CD8-positive, alpha-beta memory T cell (primary cell): Measurements from ENCODE around the gene SLC24A4. TPM values are rescaled to one million over a fixed set of nuclear protein-coding genes. Genes with fewer than 3 reads are reported as not detected.

Experiments used
- CTCF ChIA-PET: fragments of 350-600 bp; sonication (Branson Sonifier 250); formaldehyde crosslinking; loops from one replicate; lab custom pipeline; 2021; ENCODE audit warnings: antibody characterized with exemption; lab: Charles Lee
- POLR2A ChIA-PET: fragments of 350-600 bp; sonication (Branson Sonifier 250); formaldehyde crosslinking; loops from one replicate; lab custom pipeline; 2021; ENCODE audit warnings: antibody characterized with exemption; lab: Charles Lee
- DNase-seq, 5 donors: peaks; one replicate each; pipeline versions ENCODE4 v3.0.0 to v3.0.0-alpha.2; 2020 to 2022; ENCODE audit warnings: mixed read lengths in 1 of 5
- H3K27ac ChIP-seq: one replicate; pipeline ENCODE4 v1.7.0; 2013; ENCODE audit warnings: low read depth, mild to moderate bottlenecking, low read length, moderate library complexity
- H3K27me3 ChIP-seq: 2 replicates; pipeline ENCODE4 v1.7.0; 2013; ENCODE audit warnings: low read length, mild to moderate bottlenecking; ENCODE audit not compliant: insufficient read depth, poor library complexity, severe bottlenecking
- H3K36me3 ChIP-seq: 2 replicates; pipeline ENCODE4 v1.7.0; 2013; ENCODE audit warnings: mild to moderate bottlenecking, low read length, moderate library complexity; ENCODE audit not compliant: insufficient read depth
- H3K4me1 ChIP-seq: 2 replicates; pipeline ENCODE4 v1.7.0; 2013; ENCODE audit warnings: mild to moderate bottlenecking, low read length, moderate library complexity; ENCODE audit not compliant: insufficient read depth
- H3K4me3 ChIP-seq: 2 replicates; pipeline ENCODE4 v1.7.0; 2013; ENCODE audit warnings: mild to moderate bottlenecking, low read length
- H3K9me3 ChIP-seq: 2 replicates; pipeline ENCODE4 v1.7.0; 2013; ENCODE audit warnings: mild to moderate bottlenecking, low read length
- H3K27ac Mint-ChIP-seq, 8 donors: one replicate each; pipeline ENCODE4 v1.8.0; 2020 to 2021; ENCODE audit warnings: mixed read lengths in 8 of 8, mild to moderate bottlenecking in 6 of 8, inconsistent platforms in 3 of 8, moderate library complexity in 3 of 8
- H3K27me3 Mint-ChIP-seq, 2 donors: one replicate each; pipeline ENCODE4 v1.8.0; 2020 to 2021; ENCODE audit warnings: mixed read lengths in 2 of 2, mild to moderate bottlenecking in 1 of 2, moderate library complexity in 1 of 2
- H3K36me3 Mint-ChIP-seq, 3 donors: one replicate each; pipeline ENCODE4 v1.8.0; 2020 to 2021; ENCODE audit warnings: mixed read lengths in 3 of 3, inconsistent platforms in 1 of 3, mild to moderate bottlenecking in 1 of 3
- H3K4me1 Mint-ChIP-seq, 3 donors: one replicate each; pipeline ENCODE4 v1.8.0; 2020 to 2021; ENCODE audit warnings: mixed read lengths in 3 of 3, inconsistent platforms in 1 of 3, mild to moderate bottlenecking in 1 of 3
- H3K4me3 Mint-ChIP-seq, 7 donors: one replicate each; pipeline ENCODE4 v1.8.0; 2020 to 2021; ENCODE audit warnings: mixed read lengths in 7 of 7, mild to moderate bottlenecking in 6 of 7, moderate library complexity in 4 of 7, inconsistent platforms in 2 of 7
- H3K9me3 Mint-ChIP-seq, 5 donors: one replicate each; pipeline ENCODE4 v1.8.0; 2020 to 2022; ENCODE audit warnings: mixed read lengths in 5 of 5, mild to moderate bottlenecking in 3 of 5, moderate library complexity in 2 of 5, inconsistent platforms in 1 of 5
- polyA plus RNA-seq: library from polyadenylated mRNA; unstranded; fragments of 300-500 nt; fragmentation: Illumina TruSeq; gene quantifications from one replicate; pipeline ENCODE4 v1.2.3, GENCODE V29; 2021
- total RNA-seq, 2 experiments: library from RNA; stranded (reverse); gene quantifications; one replicate each; pipeline ENCODE4 v1.2.3, GENCODE V29; 2021

SLC24A4 gene
- total and polyA plus RNA-seq, 3 experiments from 2014 or later, result 0.04 TPM; not detected in 2

DNA sequence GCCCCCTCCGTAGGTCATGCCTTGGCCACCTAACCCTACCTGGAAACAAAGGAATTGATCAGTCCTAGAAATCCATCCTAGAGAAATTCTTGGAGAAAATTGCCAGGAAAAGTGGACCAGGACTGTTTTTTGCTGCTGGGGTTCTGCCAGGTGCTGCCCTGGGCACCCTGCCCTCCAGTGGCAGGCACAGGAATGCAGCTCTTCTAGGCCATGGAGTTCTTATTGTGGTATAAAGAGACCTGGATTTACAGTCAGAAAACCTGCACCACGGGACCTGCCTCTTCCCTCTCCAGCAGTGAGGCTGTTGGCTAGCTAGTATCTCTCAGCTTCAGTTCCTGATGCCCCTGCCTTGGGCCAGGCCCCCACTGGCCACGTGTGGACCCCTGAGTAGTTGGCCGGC is 59.7 kb downstream of the SLC24A4 start:
- Mint-ChIP-seq H3K4me1 (no peaks in the 10 kb centered on the region), H3K27me3 (no peaks in the 10 kb centered on the region), H3K27ac (no peak overlapping the region), H3K9me3 (no peaks in the 10 kb centered on the region), H3K4me3 (no peak overlapping the region), H3K36me3 (no peaks in the 10 kb centered on the region)
- H3K9me3 ChIP-seq, result no peaks in the 10 kb centered on the region
- no peaks in the 10 kb centered on the region for H3K4me1 ChIP-seq
- CTCF ChIA-PET, result no interaction called here
- DNase-seq, result no peak
- H3K36me3 ChIP-seq, result no peaks in the 10 kb centered on the region
- no peak overlapping the region for H3K27ac ChIP-seq
- POLR2A ChIA-PET, result no interaction called here
- no peaks in the 10 kb centered on the region for H3K27me3 ChIP-seq
- no peak overlapping the region for H3K4me3 ChIP-seq

GRCh38 chr14:92383805-92384204 is 60.8 kb downstream of the SLC24A4 start:
- Mint-ChIP-seq H3K9me3 (no peaks in the 10 kb centered on the region), H3K4me3 (no peak overlapping the region), H3K4me1 (no peaks in the 10 kb centered on the region), H3K27ac (no peak overlapping the region), H3K36me3 (no peaks in the 10 kb centered on the region), H3K27me3 (peaks cover 0 to 2% of the 10 kb centered on the region in 2 donors)
- CTCF ChIA-PET, result interaction anchor here (0.8 to 1.1 kb wide), 2 partner anchors 9 to 297 kb away, joined by 3 read pairs; no protein-coding TSS in a partner anchor
- no peaks in the 10 kb centered on the region for H3K4me1 ChIP-seq
- POLR2A ChIA-PET, result no interaction called here
- no peak for DNase-seq
- H3K4me3 ChIP-seq, result no peak overlapping the region
- no peaks in the 10 kb centered on the region for H3K36me3 ChIP-seq
- H3K27ac ChIP-seq, result no peak overlapping the region
- no peaks in the 10 kb centered on the region for H3K27me3 ChIP-seq
- H3K9me3 ChIP-seq, result no peaks in the 10 kb centered on the region

DNA sequence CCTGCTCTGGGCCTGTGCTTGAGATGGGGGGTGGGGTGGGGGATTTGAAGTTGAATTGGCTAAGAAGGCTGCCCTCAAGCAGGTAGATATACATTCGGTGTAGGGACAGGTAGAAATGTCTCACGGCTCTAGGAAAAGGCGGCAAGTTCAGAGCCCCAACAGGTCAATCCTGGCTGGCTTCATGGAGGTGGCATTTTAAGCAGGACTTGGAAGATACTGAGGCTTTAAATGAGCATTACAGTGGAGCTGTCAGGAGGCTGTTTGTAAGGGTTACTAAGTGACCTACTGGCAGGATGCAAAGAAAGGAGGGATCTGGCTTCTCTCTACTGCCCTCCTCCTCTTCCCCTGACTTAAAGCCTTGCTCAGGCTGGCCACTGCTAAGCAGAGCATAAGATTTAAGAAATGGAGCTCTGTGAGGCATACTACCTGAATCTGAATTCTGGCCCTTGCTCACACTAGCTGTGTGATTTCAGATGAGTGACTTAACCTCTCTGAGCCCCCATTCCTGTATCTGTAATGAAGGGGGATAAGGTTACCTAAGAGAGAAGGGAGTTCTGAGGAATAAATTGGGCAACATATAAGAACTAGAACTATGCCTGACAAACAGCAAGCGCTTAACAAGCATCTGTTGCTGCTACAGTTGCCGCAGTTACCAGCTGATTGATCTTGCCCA is 61.6 kb downstream of the SLC24A4 start:
- H3K4me1 Mint-ChIP-seq, result peaks cover 0 to 2% (median 0%) of the 10 kb centered on the region in 3 donors
- no peaks in the 10 kb centered on the region for H3K36me3 Mint-ChIP-seq
- H3K27ac Mint-ChIP-seq, result no peak overlapping the region
- Histone ChIP-seq H3K27ac (no peak overlapping the region), H3K4me1 (no peaks in the 10 kb centered on the region), H3K4me3 (no peak overlapping the region), H3K27me3 (no peaks in the 10 kb centered on the region), H3K9me3 (no peaks in the 10 kb centered on the region), H3K36me3 (no peaks in the 10 kb centered on the region)
- no peak overlapping the region for H3K4me3 Mint-ChIP-seq
- CTCF ChIA-PET, result no interaction called here
- POLR2A ChIA-PET, result no interaction called here
- DNase-seq, result no peak
- peaks cover 0 to 2% of the 10 kb centered on the region in 2 donors for H3K27me3 Mint-ChIP-seq
- no peaks in the 10 kb centered on the region for H3K9me3 Mint-ChIP-seq

DNA sequence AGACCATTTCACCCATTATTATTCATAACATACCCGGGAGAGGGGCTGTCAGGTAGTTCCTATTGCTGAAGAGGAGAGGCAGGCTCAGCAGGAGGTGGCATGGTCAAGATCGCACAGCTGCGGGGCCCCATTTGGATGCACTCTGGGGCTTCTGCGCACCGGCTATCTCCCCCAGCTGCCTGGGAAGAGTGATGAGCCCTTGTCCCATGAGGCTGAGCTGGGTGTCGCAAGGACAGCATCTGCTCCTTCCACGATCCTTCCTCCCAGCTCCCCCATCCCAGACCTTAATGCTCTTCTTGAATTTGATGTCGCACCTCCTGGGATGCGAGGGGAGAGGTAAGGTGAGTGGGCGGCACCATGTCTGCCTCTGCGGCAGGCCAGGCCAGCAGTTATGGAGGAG is 62.6 kb downstream of the SLC24A4 start:
- Mint-ChIP-seq H3K36me3 (no peaks in the 10 kb centered on the region), H3K27ac (no peak overlapping the region), H3K9me3 (no peaks in the 10 kb centered on the region), H3K4me1 (peaks cover 0 to 5% (median 2%) of the 10 kb centered on the region in 3 donors), H3K4me3 (no peak overlapping the region), H3K27me3 (peaks cover 0 to 4% of the 10 kb centered on the region in 2 donors)
- ChIA-PET POLR2A (no interaction called here), CTCF (no interaction called here)
- H3K9me3 ChIP-seq, result no peaks in the 10 kb centered on the region
- H3K27ac ChIP-seq, result no peak overlapping the region
- DNase-seq, result no peak
- no peaks in the 10 kb centered on the region for H3K4me1 ChIP-seq
- H3K27me3 ChIP-seq, result no peaks in the 10 kb centered on the region
- H3K36me3 ChIP-seq, result no peaks in the 10 kb centered on the region
- H3K4me3 ChIP-seq, result no peak overlapping the region

GRCh38 chr14:92386165-92386564 is 63.2 kb downstream of the SLC24A4 start:
- peaks cover 0 to 5% of the 10 kb centered on the region in 2 donors for H3K27me3 Mint-ChIP-seq
- ChIA-PET CTCF (no interaction called here), POLR2A (no interaction called here)
- no peak overlapping the region for H3K4me3 Mint-ChIP-seq
- H3K4me3 ChIP-seq, result no peak overlapping the region
- no peaks in the 10 kb centered on the region for H3K9me3 Mint-ChIP-seq
- no peak overlapping the region for H3K27ac ChIP-seq
- peak overlapping the region in 1 of 8 donors; percentile 74 for H3K27ac Mint-ChIP-seq
- no peaks in the 10 kb centered on the region for H3K4me1 ChIP-seq
- H3K4me1 Mint-ChIP-seq, result peaks cover 0 to 5% (median 2%) of the 10 kb centered on the region in 3 donors
- no peaks in the 10 kb centered on the region for H3K9me3 ChIP-seq
- H3K27me3 ChIP-seq, result no peaks in the 10 kb centered on the region
- no peak for DNase-seq
- no peaks in the 10 kb centered on the region for H3K36me3 ChIP-seq
- H3K36me3 Mint-ChIP-seq, result no peaks in the 10 kb centered on the region

DNA sequence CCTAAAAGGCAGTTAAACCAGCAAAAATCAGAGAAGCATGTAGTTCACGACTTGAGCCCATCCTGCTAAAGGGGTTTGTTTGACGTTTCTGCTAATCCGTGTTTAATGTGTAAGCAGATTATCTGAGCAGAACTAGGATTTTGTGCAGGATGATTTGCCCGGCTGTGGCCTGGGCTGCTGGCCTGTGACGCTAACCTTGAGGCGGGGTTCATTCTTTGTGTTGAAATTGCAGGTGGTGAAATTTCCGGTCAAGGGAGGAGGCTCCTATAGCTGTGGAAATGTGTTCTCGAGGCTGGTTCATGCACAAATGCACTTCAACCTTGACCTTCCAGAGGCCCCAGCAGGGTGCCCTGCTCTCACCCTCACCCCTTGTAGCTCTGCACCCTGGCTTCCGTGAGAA is 63.7 kb downstream of the SLC24A4 start:
- H3K9me3 Mint-ChIP-seq, result no peaks in the 10 kb centered on the region
- H3K27ac ChIP-seq, result no peak overlapping the region
- H3K27ac Mint-ChIP-seq, result peak overlapping the region in 1 of 8 donors; percentile 38
- H3K27me3 Mint-ChIP-seq, result peaks cover 0 to 5% of the 10 kb centered on the region in 2 donors
- H3K4me1 Mint-ChIP-seq, result peaks cover 0 to 5% (median 2%) of the 10 kb centered on the region in 3 donors
- DNase-seq, result no peak
- H3K27me3 ChIP-seq, result no peaks in the 10 kb centered on the region
- H3K4me3 Mint-ChIP-seq, result no peak overlapping the region
- H3K4me3 ChIP-seq, result no peak overlapping the region
- no peaks in the 10 kb centered on the region for H3K9me3 ChIP-seq
- ChIA-PET POLR2A (no interaction called here), CTCF (no interaction called here)
- no peaks in the 10 kb centered on the region for H3K36me3 Mint-ChIP-seq
- H3K36me3 ChIP-seq, result no peaks in the 10 kb centered on the region
- H3K4me1 ChIP-seq, result no peaks in the 10 kb centered on the region

DNA sequence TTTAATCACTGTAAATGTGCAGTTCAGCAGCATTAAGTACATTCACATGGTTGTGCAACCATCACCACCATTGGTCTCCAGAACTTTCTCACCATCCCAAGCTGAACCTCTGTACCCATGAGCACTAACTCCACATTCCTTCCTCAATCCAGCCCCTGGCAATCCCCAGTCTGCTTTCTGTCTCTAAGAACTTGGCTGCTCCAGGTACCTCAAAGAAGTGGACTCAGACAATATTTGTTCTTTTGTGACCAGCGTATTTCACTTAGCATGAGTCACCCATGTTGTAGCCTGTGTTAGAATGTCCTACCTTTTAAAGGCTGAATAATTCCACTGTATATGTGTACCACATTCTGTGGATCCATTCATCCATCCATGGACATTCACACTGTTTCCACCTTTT is 64.6 kb downstream of the SLC24A4 start:
- Mint-ChIP-seq H3K27me3 (peaks cover 0 to 7% of the 10 kb centered on the region in 2 donors), H3K4me1 (peaks cover 0 to 5% (median 2%) of the 10 kb centered on the region in 3 donors), H3K9me3 (no peaks in the 10 kb centered on the region), H3K27ac (no peak overlapping the region), H3K4me3 (no peak overlapping the region), H3K36me3 (no peaks in the 10 kb centered on the region)
- no peaks in the 10 kb centered on the region for H3K4me1 ChIP-seq
- H3K36me3 ChIP-seq, result no peaks in the 10 kb centered on the region
- H3K9me3 ChIP-seq, result no peaks in the 10 kb centered on the region
- H3K27ac ChIP-seq, result no peak overlapping the region
- CTCF ChIA-PET, result no interaction called here
- POLR2A ChIA-PET, result no interaction called here
- no peak for DNase-seq
- H3K4me3 ChIP-seq, result no peak overlapping the region
- no peaks in the 10 kb centered on the region for H3K27me3 ChIP-seq

DNA sequence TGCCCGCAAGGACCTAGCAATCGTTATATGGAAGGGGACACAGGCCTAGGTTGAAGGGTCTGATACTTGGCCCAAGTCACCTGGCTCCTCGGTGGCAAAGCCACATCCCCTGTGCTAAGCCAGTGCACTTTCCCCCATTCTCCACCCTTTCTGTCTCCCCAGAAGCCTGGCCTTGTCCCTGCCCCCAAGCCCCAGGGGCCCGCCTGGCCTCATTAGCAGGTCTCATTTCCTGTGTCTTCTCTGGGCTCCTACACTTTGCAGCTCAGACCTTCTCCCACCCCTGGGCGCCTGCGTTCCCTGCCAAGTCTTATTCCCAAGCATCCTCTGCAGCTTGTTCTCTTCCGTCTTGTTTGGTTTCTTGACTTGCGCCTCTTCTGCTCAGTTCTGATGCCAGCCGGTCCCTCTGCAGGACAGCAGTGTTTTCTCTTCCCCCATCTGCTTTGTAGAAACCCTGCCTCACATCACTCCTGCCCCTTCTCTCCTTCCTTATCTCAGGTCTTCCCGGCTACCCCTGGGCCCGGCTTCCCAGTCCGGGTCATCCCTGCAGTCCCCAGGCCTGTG is 66.7 kb downstream of the SLC24A4 start:
- Mint-ChIP-seq H3K36me3 (no peaks in the 10 kb centered on the region), H3K4me1 (peaks cover 0 to 5% (median 2%) of the 10 kb centered on the region in 3 donors), H3K27ac (peak overlapping the region in 1 of 8 donors; percentile 65), H3K9me3 (no peaks in the 10 kb centered on the region), H3K4me3 (peak overlapping the region in 1 of 7 donors; percentile 48), H3K27me3 (peaks cover 0 to 7% of the 10 kb centered on the region in 2 donors)
- Histone ChIP-seq H3K4me1 (no peaks in the 10 kb centered on the region), H3K9me3 (no peaks in the 10 kb centered on the region), H3K4me3 (no peak overlapping the region), H3K27me3 (no peaks in the 10 kb centered on the region), H3K27ac (no peak overlapping the region), H3K36me3 (no peaks in the 10 kb centered on the region)
- ChIA-PET CTCF (no interaction called here), POLR2A (no interaction called here)
- DNase-seq, result no peak
